Nephron progenitor cell (in vitro differentiated cells): ENCODE results near the gene UBE2I.
A peak's percentile ranks its signal among the peaks of the same experiment; 100 is the strongest.

Experiments
- DNase-seq: peaks from one replicate; pipeline ENCODE4 v3.0.0; 2021
- H3K27ac Mint-ChIP-seq: 2 replicates; pipeline ENCODE4 v1.8.0; 2021; ENCODE audit warnings: mild to moderate bottlenecking, moderate library complexity, mixed read lengths
- H3K27me3 Mint-ChIP-seq: 2 replicates; pipeline ENCODE4 v1.8.0; 2021; ENCODE audit warnings: mild to moderate bottlenecking, low read depth, mixed read lengths; ENCODE audit not compliant: poor library complexity
- H3K36me3 Mint-ChIP-seq: 2 replicates; pipeline ENCODE4 v1.8.0; 2021; ENCODE audit warnings: low read depth, mixed read lengths
- H3K4me1 Mint-ChIP-seq: 2 replicates; pipeline ENCODE4 v1.8.0; 2021; ENCODE audit warnings: mixed read lengths
- H3K4me3 Mint-ChIP-seq: 2 replicates; pipeline ENCODE4 v1.8.0; 2021; ENCODE audit warnings: mild to moderate bottlenecking, moderate library complexity, mixed read lengths
- H3K9me3 Mint-ChIP-seq: 2 replicates; pipeline ENCODE4 v1.8.0; 2021; ENCODE audit warnings: mild to moderate bottlenecking, moderate library complexity, mixed read lengths
- CTCF ChIP-seq: fragments of 200-600 bp; sonication (generic); IDR thresholded peaks from 2 replicates; pipeline ENCODE4 v1.5.0; 2021; ENCODE audit warnings: antibody characterized with exemption

The UBE2I gene

GRCh38 chr16:1316033-1316405 lies 6.6 kb downstream of the UBE2I start:
- DNase-seq = no peak
- no peak for TF ChIP-seq CTCF
- H3K27ac Mint-ChIP-seq = peak overlapping the region; percentile 22
- peaks cover 17% of the 10 kb centered on the region for H3K4me1 Mint-ChIP-seq
- no peak overlapping the region for H3K4me3 Mint-ChIP-seq
- peaks cover 58% of the 10 kb centered on the region for H3K36me3 Mint-ChIP-seq
- H3K9me3 Mint-ChIP-seq = no peaks in the 10 kb centered on the region
- no peaks in the 10 kb centered on the region for H3K27me3 Mint-ChIP-seq

- Mint-ChIP-seq H3K4me3 (no peak overlapping the region), H3K36me3 (peaks cover 58% of the 10 kb centered on the region), H3K4me1 (peaks cover 6% of the 10 kb centered on the region), H3K27me3 (no peaks in the 10 kb centered on the region), H3K9me3 (no peaks in the 10 kb centered on the region), H3K27ac (no peak overlapping the region)
- DNase-seq = no peak
- no peak for TF ChIP-seq CTCF
Observed at GRCh38 chr16:1317479-1318267, 8.2 kb downstream of the UBE2I start.

GRCh38 chr16:1318268-1318545 lies 8.8 kb downstream of the UBE2I start:
- no peak overlapping the region for H3K4me3 Mint-ChIP-seq
- TF ChIP-seq CTCF = no peak
- H3K27ac Mint-ChIP-seq = peak overlapping the region; percentile 71

GRCh38 chr16:1319041-1319440 lies 9.6 kb downstream of the UBE2I start:
- Mint-ChIP-seq H3K27ac (no peak overlapping the region), H3K36me3 (peaks cover 65% of the 10 kb centered on the region), H3K9me3 (no peaks in the 10 kb centered on the region), H3K27me3 (no peaks in the 10 kb centered on the region), H3K4me1 (no peaks in the 10 kb centered on the region), H3K4me3 (no peak overlapping the region)
- DNase-seq = no peak
- TF ChIP-seq CTCF = no peak

More at GRCh38 chr16:1318268-1318545, 8.8 kb downstream of the UBE2I start:
- no peak for DNase-seq
- Mint-ChIP-seq H3K27me3 (no peaks in the 10 kb centered on the region), H3K36me3 (peaks cover 59% of the 10 kb centered on the region), H3K4me1 (peaks cover under 1% of the 10 kb centered on the region), H3K9me3 (no peaks in the 10 kb centered on the region)

- TF ChIP-seq CTCF = no peak
- H3K36me3 Mint-ChIP-seq = peaks cover 66% of the 10 kb centered on the region
Observed at GRCh38 chr16:1320097-1320496, 10.7 kb downstream of the UBE2I start.

GRCh38 chr16:1320658-1321240 lies 11.3 kb downstream of the UBE2I start:
- Mint-ChIP-seq H3K4me1 (no peaks in the 10 kb centered on the region), H3K27me3 (no peaks in the 10 kb centered on the region), H3K4me3 (no peak overlapping the region), H3K27ac (no peak overlapping the region), H3K9me3 (no peaks in the 10 kb centered on the region), H3K36me3 (peaks cover 62% of the 10 kb centered on the region)
- no peak for DNase-seq
- no peak for TF ChIP-seq CTCF

More at GRCh38 chr16:1320097-1320496, 10.7 kb downstream of the UBE2I start:
- no peak overlapping the region for H3K4me3 Mint-ChIP-seq
- H3K27me3 Mint-ChIP-seq = no peaks in the 10 kb centered on the region
- no peaks in the 10 kb centered on the region for H3K4me1 Mint-ChIP-seq
- DNase-seq = no peak
- no peaks in the 10 kb centered on the region for H3K9me3 Mint-ChIP-seq
- no peak overlapping the region for H3K27ac Mint-ChIP-seq
